HG03457 (cell line): ENCODE results near the gene TMLHE.
"Not testable (repeated sequence)": the region's sequence is repeated elsewhere in the genome, so short reads cannot be mapped to it uniquely, and the experiment has no call there.

ENCODE experiments used
- ATAC-seq: cut with Tn5 transposase; IDR thresholded peaks from one replicate; pipeline ENCODE4 v1.9.1; 2021; ENCODE audit warnings: moderate number of reproducible peaks; ENCODE audit not compliant: unreplicated experiment

The TMLHE gene, protein sequence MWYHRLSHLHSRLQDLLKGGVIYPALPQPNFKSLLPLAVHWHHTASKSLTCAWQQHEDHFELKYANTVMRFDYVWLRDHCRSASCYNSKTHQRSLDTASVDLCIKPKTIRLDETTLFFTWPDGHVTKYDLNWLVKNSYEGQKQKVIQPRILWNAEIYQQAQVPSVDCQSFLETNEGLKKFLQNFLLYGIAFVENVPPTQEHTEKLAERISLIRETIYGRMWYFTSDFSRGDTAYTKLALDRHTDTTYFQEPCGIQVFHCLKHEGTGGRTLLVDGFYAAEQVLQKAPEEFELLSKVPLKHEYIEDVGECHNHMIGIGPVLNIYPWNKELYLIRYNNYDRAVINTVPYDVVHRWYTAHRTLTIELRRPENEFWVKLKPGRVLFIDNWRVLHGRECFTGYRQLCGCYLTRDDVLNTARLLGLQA

GRCh38 chrX:155612312-155613224 is at the start of gene TMLHE, which contains the start of gene SPRY3:
Gene TMLHE (minus strand): TSS chrX:155612952. CDS start chrX:155545276, 67,676 bp downstream.
Gene SPRY3 (plus strand): TSS chrX:155612586.
- ATAC-seq: peak; percentile 92

DNA sequence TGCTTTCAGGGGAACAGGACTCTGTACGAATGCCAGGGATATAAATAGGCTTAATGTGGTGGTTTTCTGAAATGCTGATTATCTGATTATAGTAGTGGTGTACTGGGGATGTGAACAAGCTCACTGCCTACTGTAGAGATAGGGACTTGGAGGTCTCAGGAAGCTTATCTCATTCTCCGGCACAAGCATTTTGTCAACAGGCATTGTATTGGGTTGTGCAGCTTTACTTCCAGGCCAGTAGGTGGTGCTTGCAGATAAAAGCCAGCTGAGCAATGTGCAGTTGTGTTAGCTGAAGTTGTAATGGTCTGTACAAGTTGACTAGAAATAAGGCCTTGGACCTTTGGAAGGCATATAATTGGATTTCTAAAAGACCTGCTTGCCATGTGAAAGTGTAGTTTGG is 49.5 kb upstream of the TMLHE start:
- ATAC-seq: no peak

GRCh38 chrX:155645180-155645579 is 32.4 kb upstream of the TMLHE start:
- ATAC-seq: no peak

DNA sequence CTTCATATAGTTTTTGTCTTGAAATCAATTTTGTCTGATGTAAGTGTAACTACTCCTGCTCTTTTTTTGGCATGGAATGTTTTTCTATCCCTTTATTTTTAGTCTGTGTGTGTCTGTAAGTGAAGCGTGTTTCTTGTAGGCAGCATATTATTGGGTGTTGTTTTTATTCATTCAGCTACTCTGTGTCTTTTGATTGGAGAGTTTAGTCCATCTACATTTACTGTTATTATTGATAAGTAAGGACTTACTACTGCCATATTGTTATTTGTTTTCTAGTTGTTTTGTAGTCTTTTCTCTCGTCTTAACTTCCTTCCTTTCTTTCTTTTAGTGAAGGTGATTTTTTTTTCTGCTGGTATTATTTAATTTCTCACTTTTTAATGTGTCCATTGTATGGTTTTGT is 30.5 kb upstream of the TMLHE start:
- ATAC-seq: no peak

GRCh38 chrX:155641371-155641770 is 28.6 kb upstream of the TMLHE start:
- ATAC-seq: not testable (repeated sequence)

DNA sequence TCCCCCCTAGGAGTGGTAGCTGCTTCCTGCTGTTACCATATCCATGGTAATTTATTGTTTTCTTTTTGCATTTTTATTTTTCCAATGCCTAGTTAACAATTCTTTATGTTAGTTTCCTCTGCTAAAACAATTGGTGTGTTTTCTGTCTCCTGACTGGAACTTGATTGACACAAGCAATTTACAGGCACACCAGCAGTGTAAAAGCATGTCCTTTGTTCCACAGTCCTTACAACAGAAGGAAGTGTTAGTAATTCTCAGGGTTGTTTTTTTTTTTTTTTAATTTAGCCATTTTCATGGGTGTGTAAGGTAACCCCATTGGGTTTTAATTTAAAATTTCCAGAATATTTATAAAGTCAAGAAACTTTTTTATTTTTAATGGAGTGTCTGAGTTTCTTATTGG is 25.0 kb upstream of the TMLHE start:
- ATAC-seq: no peak

GRCh38 chrX:155635019-155635418 is 22.3 kb upstream of the TMLHE start:
- not testable (repeated sequence) for ATAC-seq

GRCh38 chrX:155632431-155633100 is 19.8 kb upstream of the TMLHE start:
- ATAC-seq: no peak

- not testable (repeated sequence) for ATAC-seq
These were observed 7.4 kb upstream of the TMLHE start for GRCh38 chrX:155620110-155620509.

- no peak for ATAC-seq
These were observed 3.2 kb upstream of the TMLHE start for GRCh38 chrX:155615938-155616337.

- ATAC-seq: no peak
These were observed 1.3 kb upstream of the TMLHE start for GRCh38 chrX:155613927-155614559.

GRCh38 chrX:155611302-155611701 is 1.4 kb downstream of the TMLHE start:
- no peak for ATAC-seq

GRCh38 chrX:155592981-155593380 is 19.8 kb downstream of the TMLHE start:
- no peak for ATAC-seq

DNA sequence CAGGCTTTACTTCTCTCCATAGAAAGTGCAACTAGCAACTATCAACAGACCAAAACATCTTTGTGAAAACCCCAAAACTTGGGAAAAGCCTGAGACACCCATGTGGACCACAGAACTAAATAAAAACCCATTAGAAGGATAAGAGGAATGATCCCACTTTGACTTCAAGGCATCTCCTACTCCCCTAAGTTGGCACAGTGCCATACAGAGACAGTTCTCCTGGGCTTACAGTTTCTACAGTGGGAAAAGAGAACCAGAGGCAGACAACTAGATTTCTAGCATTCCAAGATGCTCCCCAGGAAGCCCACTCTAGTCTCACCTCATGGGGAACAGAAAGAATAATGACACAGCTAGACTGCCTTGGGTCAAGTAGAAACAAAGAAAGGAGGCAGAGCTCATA is 20.4 kb downstream of the TMLHE start:
- no peak for ATAC-seq

DNA sequence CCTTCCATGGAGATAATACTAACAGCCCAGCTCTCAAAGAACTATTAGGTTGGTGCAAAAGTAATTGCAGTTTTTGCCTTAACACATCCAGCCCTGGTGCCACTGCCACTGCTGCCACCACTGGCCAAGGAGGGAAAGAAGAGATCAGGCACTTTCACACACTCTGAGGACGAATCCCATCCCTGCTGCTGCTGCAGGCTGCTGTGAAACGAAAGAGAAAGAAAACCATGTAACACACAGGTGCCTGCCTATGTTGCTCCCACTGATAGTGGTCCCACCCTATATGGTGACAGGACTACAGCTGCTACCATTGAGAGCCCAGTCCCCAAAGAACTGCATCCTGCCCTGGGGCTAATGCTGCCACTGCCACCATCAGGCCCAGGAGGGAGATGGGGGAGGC is 35.1 kb downstream of the TMLHE start:
- no peak for ATAC-seq

GRCh38 chrX:155563099-155563498 is 49.7 kb downstream of the TMLHE start:
- no peak for ATAC-seq

DNA sequence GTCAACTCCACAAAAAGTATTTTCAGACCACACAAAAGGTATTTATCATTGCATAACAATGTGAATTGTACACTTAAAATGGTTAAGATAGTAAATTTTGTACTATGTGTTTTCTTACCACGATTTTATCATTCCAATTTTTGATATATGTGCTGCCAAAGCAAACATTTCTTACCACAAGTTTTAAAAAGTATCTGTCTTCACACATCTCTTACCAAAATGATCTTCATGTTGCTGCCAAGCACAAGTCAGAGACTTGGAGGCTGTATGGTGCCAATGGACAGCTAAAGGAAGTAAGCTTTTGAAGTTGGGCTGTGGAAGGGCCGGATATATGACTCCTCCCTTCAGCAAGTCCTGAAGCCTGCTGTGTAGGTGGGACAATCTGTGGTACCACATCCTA is 67.9 kb downstream of the TMLHE start:
- ATAC-seq: no peak

DNA sequence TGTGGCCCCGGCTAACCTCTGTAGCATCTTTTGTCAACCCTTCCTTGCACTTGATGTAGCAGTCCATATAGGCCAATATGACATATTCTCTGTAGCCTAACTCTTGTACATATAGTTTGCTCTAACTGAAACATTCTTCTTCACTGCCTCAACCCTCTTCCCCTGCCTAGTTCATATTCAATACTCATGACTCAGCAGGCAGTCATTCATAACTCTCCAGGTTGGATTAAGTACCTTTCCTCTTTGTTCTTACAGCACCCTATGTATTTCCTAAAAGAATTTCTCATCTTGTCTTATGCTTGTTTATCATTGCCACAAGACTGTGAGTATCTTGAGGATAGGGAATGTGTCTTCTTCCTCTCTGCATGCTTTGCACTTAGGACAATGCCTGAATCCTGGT is 76.9 kb downstream of the TMLHE start:
- no peak for ATAC-seq

GRCh38 chrX:155534800-155535199 is 78.0 kb downstream of the TMLHE start:
- ATAC-seq: no peak

DNA sequence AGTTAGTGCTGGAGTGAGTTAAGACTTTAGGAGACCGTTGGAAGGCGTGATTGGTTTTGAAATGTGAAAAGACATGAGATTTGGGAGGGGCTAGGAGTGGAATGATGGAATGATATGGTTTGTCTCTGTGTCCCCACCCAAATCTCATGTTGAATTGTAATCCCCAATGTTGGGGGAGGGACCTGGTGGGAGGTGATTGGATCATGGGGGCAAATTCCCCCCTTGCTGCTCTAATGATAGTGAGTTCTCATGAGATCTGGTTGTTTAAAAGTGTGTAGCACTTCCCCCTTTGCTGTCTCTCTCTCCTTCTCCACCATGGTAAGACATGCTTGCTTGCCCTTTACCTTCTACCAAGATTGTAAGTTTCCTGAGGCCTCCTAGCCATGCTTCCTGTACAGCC is 85.7 kb downstream of the TMLHE start:
- not testable (repeated sequence) for ATAC-seq

GRCh38 chrX:155514225-155514624 is 98.5 kb downstream of the TMLHE start:
- no peak for ATAC-seq
